Sigmoid colon (tissue), 4 donors: Measurements from ENCODE around the gene FAM13A.

Experiments used
- EP300 ChIP-seq, 4 donors: sonication (generic); formaldehyde crosslinking; IDR thresholded peaks; one replicate each; pipeline ENCODE4 v1.6.1; 2017; ENCODE audit warnings: antibody characterized with exemption in 4 of 4
- POLR2A ChIP-seq, 2 donors: fragments of 450-650 bp; IDR thresholded peaks; one replicate each; pipeline ENCODE4 v1.6.1; 2016; ENCODE audit warnings: antibody characterized with exemption in 2 of 2, mild to moderate bottlenecking in 2 of 2, moderate library complexity in 2 of 2

DNA sequence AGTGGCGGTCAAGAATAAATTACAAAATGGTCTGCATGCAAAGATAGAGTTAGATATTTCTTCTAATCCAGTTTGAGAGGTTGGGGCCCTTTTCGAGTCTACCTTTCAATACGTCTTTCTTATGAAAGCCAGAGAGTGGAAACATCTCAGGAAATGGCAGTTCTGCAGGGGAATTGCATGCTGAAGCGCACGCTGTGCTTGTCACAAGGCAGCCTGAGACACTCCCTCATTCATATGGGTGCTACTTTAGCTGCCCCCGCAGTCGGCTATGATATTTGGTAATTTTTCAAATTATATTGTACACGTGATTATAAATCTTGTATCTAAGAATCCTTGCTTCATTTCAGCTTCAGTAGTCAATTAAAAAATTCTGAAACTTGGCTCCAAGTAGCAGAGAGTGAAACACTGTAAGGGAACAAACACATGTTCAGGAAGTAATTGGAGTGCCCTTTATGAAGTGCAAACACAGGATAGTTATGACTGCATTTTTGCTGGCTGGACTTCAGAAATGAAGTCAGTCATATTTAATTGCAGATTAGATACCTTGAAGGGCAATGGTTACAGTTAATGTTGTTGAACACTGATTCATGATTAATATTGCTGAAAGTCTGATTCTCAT, 213.8 kb downstream of the FAM13A start:
- TF ChIP-seq EP300 (IDR thresholded peaks at IDR 0.05) (no peak), POLR2A (IDR thresholded peaks at IDR 0.05) (no peak)
